ENCODE measurements around the gene SLC9C2.

The SLC9C2 gene

GRCh38 chr1:173536223-173536622, 66.6 kb downstream of the SLC9C2 start:
- FAIRE-seq: no peak
- DNase-seq (ENCODE audit: insufficient read length, low spot score): no peak
- TF ChIP-seq CTCF (IDR thresholded peaks at IDR 0.05; ENCODE audit: insufficient read depth, missing control alignments): no peak

DNA sequence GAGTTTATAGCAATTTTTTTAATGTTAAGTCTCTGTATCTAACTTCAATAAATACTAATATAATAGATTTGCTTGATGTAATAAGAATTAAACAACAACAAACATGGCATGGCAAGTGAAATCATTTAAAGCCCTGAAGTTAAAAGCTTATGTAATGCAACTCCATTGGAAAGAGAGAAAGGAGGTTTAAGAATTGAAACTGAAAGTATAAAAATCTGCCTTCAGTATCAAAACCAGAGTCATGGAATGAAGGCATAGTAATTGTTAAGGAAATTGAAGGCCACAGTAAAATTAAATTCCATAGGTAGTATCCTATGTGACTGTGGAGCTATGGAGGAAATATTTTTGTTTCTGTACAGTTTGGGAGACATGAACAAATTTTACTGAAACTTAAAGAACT, 70.6 kb downstream of the SLC9C2 start:
- no peak for FAIRE-seq

DNA sequence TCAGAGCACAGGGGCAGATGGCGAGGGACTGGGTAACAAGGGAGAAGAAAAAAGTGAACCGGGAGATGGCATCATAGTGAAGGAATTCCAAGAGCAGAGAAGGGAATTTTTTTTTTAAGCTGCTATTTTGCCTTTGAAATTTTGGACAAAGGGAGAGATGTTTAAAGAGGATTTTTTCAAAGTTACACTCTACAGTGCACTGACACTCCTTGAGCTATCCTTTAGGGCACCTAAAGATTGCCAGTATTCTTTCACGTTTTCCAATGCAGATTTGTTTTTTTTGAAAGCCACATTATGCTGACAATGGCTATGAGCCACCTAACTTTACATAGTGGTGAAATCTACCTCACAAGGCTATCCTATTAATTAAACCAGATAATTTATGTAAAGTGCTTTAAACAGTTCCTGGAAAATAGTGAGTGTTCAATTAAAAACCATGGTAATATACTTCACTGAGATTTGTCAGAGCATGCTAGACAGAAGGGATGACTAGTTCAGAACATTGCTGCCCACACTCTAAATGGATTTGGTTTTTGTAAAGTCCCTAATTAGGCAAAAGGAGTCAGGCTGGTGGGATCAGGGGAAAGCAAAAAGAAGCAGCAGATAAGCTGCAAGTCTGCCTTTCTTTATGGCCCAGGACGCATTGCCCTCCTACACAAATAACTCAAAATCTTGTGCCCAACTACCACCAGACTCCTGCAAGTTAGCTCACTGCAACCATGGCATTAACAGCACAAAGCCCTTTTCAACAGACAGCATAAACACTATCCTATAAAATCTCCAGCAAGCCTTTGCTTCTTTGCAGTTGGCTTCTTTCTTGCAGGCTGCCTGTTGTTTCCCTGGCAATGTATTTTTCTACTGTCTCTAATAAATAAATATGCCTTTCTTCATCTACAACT, 71.8 kb downstream of the SLC9C2 start:
- FAIRE-seq: peak; percentile 80
- DNase-seq (ENCODE audit: insufficient read length, low spot score): no peak
- TF ChIP-seq CTCF (IDR thresholded peaks at IDR 0.05; ENCODE audit: insufficient read depth, missing control alignments): no peak

More for the DNA sequence above, 70.6 kb downstream of the SLC9C2 start:
- no peak for TF ChIP-seq CTCF (IDR thresholded peaks at IDR 0.05; ENCODE audit: insufficient read depth, missing control alignments)
- DNase-seq (ENCODE audit: insufficient read length, low spot score): no peak

GRCh38 chr1:173529106-173529505, 73.8 kb downstream of the SLC9C2 start:
- no peak for DNase-seq (ENCODE audit: insufficient read length, low spot score)
- no peak for FAIRE-seq
- TF ChIP-seq CTCF (IDR thresholded peaks at IDR 0.05; ENCODE audit: insufficient read depth, missing control alignments): no peak

DNA sequence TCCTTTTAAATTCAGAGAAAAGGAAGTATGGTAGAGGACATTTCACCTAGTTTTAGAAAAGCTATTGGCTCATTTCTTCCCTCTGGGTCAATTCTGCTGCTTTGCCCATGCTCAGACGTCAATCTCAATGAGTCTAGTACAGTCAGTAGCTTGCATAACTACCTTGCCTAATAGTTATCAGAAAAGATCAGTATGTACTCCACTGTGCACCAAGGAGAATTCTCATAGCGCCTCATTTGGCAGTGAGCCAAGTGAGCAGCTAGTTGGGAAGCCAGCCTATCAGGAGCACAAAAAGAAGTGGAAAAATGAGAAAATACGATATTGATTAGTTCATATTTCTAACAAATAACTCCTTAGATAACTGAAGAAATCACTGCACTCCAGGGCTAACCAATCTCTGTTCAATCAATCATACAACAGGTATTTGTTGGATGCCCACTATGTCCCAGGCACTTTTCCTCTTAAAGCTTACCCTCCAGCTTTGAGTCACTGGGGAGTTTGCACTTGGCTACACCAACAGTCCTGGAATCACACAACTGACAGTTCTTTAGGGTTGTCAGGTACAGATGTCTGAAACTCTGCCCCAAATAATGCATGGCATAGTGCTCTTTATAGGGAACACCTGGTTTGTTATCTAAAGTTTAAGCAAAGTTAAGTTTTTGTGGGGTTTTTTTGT, 75.6 kb downstream of the SLC9C2 start:
- no peak for DNase-seq (ENCODE audit: insufficient read length, low spot score)
- TF ChIP-seq CTCF (IDR thresholded peaks at IDR 0.05; ENCODE audit: insufficient read depth, missing control alignments): no peak
- no peak for FAIRE-seq

- FAIRE-seq (no peak), DNase-seq (ENCODE audit: insufficient read length, low spot score) (no peak)
- no peak for TF ChIP-seq CTCF (IDR thresholded peaks at IDR 0.05; ENCODE audit: insufficient read depth, missing control alignments)
Observed at GRCh38 chr1:173525926-173526325, 76.9 kb downstream of the SLC9C2 start.

- FAIRE-seq: no peak
- no peak for DNase-seq (ENCODE audit: insufficient read length, low spot score)
- no peak for TF ChIP-seq CTCF (IDR thresholded peaks at IDR 0.05; ENCODE audit: insufficient read depth, missing control alignments)
Observed at GRCh38 chr1:173523329-173523728, 79.5 kb downstream of the SLC9C2 start.
